Fibroblast of skin of back (primary cell): Measurements from ENCODE around the gene SEC14L1.

ENCODE experiments used
- DNase-seq: peaks from one replicate; pipeline ENCODE4 v3.0.0-alpha.2; 2013

SEC14L1 gene

GRCh38 chr17:77214743-77215142 is 74.0 kb downstream of the SEC14L1 start:
- DNase-seq, result peak; percentile 47

- no peak for DNase-seq
Observed at GRCh38 chr17:77215281-77215680, 74.5 kb downstream of the SEC14L1 start.

GRCh38 chr17:77216486-77216885 is 75.7 kb downstream of the SEC14L1 start:
- DNase-seq, result no peak

GRCh38 chr17:77217123-77217522 is 76.4 kb downstream of the SEC14L1 start:
- no peak for DNase-seq

- DNase-seq, result no peak
Observed at GRCh38 chr17:77217566-77217965, 76.8 kb downstream of the SEC14L1 start.

- DNase-seq, result no peak
Observed at GRCh38 chr17:77218902-77219301, 78.1 kb downstream of the SEC14L1 start.

- DNase-seq, result peak; percentile 59
Observed at GRCh38 chr17:77222356-77222755, 81.6 kb downstream of the SEC14L1 start.

GRCh38 chr17:77223642-77224420 is 83.1 kb downstream of the SEC14L1 start:
- DNase-seq, result no peak

- no peak for DNase-seq
Observed at GRCh38 chr17:77225265-77225664, 84.5 kb downstream of the SEC14L1 start.

- no peak for DNase-seq
Observed at GRCh38 chr17:77227461-77228240, 86.9 kb downstream of the SEC14L1 start.

- DNase-seq, result no peak
Observed at GRCh38 chr17:77228241-77228752, 87.5 kb downstream of the SEC14L1 start.

GRCh38 chr17:77228816-77229215 is 88.0 kb downstream of the SEC14L1 start:
- no peak for DNase-seq

GRCh38 chr17:77229786-77230435 is 89.1 kb downstream of the SEC14L1 start:
- DNase-seq, result no peak

GRCh38 chr17:77230436-77230830 is 89.7 kb downstream of the SEC14L1 start:
- no peak for DNase-seq

- DNase-seq, result no peak
Observed at GRCh38 chr17:77231076-77231871, 90.5 kb downstream of the SEC14L1 start.

GRCh38 chr17:77233127-77233526 is 92.4 kb downstream of the SEC14L1 start:
- no peak for DNase-seq

GRCh38 chr17:77233635-77234334 is 93.0 kb downstream of the SEC14L1 start:
- peak; percentile 67 for DNase-seq

GRCh38 chr17:77234695-77235094 is 93.9 kb downstream of the SEC14L1 start:
- no peak for DNase-seq

- peak; percentile 85 for DNase-seq
Observed at GRCh38 chr17:77235370-77235941, 94.7 kb downstream of the SEC14L1 start.

- no peak for DNase-seq
Observed at GRCh38 chr17:77237232-77238008, 96.7 kb downstream of the SEC14L1 start.
